IPS-18a (cell line): ENCODE data around the gene ANKRD31.

ENCODE experiments used
- H3K27ac ChIP-seq: one replicate; pipeline ENCODE4 v1.5.1; 2013; ENCODE audit warnings: low read length
- H3K27me3 ChIP-seq: one replicate; pipeline ENCODE4 v1.6.1; 2013; ENCODE audit warnings: mild to moderate bottlenecking, low read length; ENCODE audit not compliant: control insufficient read depth, insufficient read depth
- H3K36me3 ChIP-seq: one replicate; pipeline ENCODE4 v1.6.1; 2013; ENCODE audit warnings: low read depth, low read length; ENCODE audit not compliant: control insufficient read depth
- H3K4me1 ChIP-seq: one replicate; pipeline ENCODE4 v1.6.1; 2013; ENCODE audit warnings: low read depth, low read length; ENCODE audit not compliant: control insufficient read depth
- H3K4me3 ChIP-seq: one replicate; pipeline ENCODE4 v1.5.1; 2013; ENCODE audit warnings: low read length
- H3K9ac ChIP-seq: one replicate; pipeline ENCODE4 v1.6.1; 2013; ENCODE audit warnings: mild to moderate bottlenecking, low read length, moderate library complexity
- H3K9me3 ChIP-seq: one replicate; pipeline ENCODE4 v1.6.1; 2013; ENCODE audit warnings: low read depth, low read length; ENCODE audit not compliant: control insufficient read depth

ANKRD31 gene

DNA sequence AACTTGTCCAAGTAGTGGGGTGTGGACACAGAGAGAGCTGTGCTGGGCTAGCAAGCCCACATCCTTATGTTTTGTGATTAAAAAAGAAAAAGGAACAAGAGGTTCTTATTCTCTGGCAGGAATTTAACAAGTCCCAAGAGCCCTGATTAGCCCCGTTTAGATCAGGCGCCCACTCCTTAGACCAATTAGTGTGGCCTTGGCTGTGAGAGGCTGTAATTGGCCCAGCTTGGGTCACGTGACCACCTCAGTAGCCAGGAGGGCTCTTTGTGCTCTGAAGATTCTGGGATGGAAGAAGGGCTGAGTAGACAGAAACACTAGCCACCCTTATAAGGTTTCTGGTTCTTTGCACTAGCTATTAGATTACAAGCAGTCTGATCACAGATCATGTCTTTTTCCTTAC lies 215.5 kb downstream of the ANKRD31 start:
- Histone ChIP-seq H3K27me3 (no peaks in the 10 kb centered on the region), H3K36me3 (no peaks in the 10 kb centered on the region), H3K9ac (no peak overlapping the region), H3K27ac (no peak overlapping the region), H3K9me3 (no peaks in the 10 kb centered on the region), H3K4me1 (peaks cover 3% of the 10 kb centered on the region), H3K4me3 (no peak overlapping the region)

DNA sequence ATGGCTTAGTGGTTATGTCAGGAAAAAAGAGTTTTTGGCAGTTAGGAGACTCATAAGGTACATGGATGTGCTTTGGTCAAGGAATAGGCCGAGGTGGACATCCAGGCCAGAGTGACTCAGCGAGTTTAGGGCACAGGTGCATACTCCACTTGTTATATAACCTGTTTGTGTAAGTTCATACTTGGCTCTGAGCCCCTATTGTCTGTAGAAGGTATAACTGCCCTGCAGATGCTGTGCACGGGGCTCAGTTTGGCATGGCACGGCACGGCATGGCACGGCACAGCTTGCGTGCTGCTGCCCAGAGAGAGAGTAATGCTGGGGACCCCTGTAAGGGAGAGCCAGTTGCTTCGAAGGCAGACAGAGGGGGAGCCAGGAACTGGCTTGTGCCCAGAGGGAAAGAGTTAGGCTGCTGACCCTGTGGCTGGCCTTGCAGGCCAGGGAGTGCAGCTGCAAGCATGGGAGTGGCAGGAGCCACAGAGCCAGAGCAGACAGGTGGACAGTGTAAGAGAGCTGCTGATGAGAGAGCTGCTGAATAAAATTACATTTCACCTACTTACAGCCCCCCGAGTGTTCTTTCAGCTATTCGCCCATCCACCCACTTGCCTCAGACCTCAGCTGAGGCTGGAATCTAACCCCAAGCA lies 216.5 kb downstream of the ANKRD31 start:
- Histone ChIP-seq H3K27me3 (no peaks in the 10 kb centered on the region), H3K9me3 (no peaks in the 10 kb centered on the region), H3K27ac (no peak overlapping the region), H3K4me3 (no peak overlapping the region), H3K4me1 (peaks cover 3% of the 10 kb centered on the region), H3K36me3 (no peaks in the 10 kb centered on the region), H3K9ac (no peak overlapping the region)

DNA sequence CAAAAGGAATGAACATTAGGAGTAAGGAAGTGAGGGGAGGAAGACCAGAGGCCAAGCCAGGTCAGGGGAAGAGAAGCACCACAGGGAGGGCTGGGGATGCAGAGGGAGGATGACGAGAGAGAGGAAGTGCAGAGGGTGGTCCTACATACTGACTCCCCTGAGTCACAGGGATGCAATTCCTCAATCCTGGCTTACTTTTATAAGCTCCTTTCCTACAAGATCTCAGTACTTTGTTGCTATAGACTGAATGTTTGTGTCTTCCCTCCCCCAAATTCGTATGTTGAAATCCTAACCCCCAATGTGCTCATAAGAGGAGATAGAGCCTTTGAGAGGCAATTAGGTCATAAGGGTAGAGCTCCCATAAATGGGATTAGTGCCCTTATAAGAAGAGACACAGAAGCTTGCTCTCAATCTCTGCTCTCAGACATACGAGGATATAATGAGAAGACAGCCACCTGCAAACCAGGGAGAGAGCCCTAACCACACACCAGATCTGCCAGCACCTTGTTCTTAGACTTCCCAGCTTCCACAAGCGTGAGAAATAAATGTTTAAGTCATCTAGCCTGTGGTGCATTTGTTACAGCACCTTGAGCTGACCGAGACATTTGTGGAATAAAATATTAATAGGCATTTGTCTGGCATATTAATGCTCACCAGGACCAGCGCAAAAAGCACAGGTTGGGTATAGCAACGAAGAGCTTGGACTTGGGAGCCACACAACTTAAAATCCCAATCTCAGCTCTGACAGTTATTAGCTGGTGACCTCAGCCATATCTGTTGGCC lies 217.7 kb downstream of the ANKRD31 start:
- Histone ChIP-seq H3K4me1 (peaks cover 1% of the 10 kb centered on the region), H3K9ac (no peak overlapping the region), H3K4me3 (no peak overlapping the region), H3K27ac (no peak overlapping the region), H3K9me3 (no peaks in the 10 kb centered on the region), H3K27me3 (no peaks in the 10 kb centered on the region), H3K36me3 (no peaks in the 10 kb centered on the region)
